ENCODE measurements around the gene CFI.
A peak's percentile ranks its signal among the peaks of the same experiment; 100 is the strongest.

The CFI gene

DNA sequence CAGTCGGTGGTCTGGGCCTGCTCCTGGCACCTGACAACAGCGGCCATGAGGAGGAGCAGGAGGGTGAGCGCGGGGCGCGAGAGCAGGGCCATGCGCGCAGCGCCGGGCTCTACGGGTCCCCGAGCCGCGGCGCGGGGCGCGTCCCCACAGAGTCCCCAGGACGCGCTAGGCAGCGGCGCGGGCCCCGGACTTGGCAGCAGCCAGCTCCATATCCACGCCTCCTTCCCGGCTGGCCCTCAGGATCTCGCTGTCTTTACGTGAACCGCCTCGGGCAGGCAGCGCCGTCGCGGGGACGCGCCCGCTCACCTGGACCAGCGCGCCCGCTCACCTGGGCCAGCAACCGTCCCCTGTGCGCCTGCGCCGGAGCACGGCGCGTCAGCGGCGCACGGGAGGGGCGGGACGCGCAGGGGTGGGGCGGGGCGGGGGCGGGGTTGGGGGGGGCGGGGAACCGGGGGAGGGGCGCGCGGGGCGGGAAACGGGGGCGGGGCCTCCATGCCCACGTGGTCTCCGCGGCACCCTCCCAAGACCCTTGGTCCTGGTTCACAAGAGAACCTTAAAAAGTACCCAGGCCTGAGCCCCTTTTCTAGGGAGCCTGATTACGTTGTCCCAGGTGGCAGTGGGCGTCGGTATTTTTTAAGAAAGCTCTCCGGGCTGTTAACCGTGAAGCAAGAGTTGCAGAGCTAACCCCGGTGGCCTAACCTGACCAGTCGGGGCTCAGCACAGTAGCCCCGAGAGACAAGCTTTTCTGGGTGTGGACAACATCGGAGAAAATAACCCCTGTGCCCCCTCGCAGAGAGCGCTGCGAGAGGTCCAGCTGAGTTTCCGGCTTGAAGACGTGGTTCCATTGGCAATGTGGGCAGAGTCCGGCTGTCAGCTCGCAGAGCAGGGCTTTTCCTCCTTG is 71.8 kb downstream of the CFI start, which contains the start of gene PLA2G12A:
TSS of gene PLA2G12A (minus strand) at position 353 of the 901 bp plus-strand sequence. CDS start at position 92, 261 bp downstream.
- peak; percentile 41 to 51 for DNase-seq (ENCODE audit: low read depth in 1 of 2, low spot score in 1 of 2)
- TF ChIP-seq, protein P1, sequence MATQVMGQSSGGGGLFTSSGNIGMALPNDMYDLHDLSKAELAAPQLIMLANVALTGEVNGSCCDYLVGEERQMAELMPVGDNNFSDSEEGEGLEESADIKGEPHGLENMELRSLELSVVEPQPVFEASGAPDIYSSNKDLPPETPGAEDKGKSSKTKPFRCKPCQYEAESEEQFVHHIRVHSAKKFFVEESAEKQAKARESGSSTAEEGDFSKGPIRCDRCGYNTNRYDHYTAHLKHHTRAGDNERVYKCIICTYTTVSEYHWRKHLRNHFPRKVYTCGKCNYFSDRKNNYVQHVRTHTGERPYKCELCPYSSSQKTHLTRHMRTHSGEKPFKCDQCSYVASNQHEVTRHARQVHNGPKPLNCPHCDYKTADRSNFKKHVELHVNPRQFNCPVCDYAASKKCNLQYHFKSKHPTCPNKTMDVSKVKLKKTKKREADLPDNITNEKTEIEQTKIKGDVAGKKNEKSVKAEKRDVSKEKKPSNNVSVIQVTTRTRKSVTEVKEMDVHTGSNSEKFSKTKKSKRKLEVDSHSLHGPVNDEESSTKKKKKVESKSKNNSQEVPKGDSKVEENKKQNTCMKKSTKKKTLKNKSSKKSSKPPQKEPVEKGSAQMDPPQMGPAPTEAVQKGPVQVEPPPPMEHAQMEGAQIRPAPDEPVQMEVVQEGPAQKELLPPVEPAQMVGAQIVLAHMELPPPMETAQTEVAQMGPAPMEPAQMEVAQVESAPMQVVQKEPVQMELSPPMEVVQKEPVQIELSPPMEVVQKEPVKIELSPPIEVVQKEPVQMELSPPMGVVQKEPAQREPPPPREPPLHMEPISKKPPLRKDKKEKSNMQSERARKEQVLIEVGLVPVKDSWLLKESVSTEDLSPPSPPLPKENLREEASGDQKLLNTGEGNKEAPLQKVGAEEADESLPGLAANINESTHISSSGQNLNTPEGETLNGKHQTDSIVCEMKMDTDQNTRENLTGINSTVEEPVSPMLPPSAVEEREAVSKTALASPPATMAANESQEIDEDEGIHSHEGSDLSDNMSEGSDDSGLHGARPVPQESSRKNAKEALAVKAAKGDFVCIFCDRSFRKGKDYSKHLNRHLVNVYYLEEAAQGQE (IDR thresholded peaks at IDR 0.05; ENCODE audit: insufficient replicate concordance, low read depth), result no peak
- TF ChIP-seq POLR2AphosphoS5 (IDR thresholded peaks at IDR 0.05; ENCODE audit: low read depth), result peak; percentile 38; the same call in 1 of the 2 replicates
- H3K27ac ChIP-seq (replicated peaks), result peak within 1 kb of the TSS; percentile 66
- no peaks in the 10 kb centered on the region for H3K27me3 ChIP-seq (ENCODE audit: insufficient read depth, poor library complexity, severe bottlenecking)
- H3K4me3 ChIP-seq (replicated peaks; ENCODE audit: insufficient read depth, low read length), result peak within 1 kb of the TSS; percentile 96

DNA sequence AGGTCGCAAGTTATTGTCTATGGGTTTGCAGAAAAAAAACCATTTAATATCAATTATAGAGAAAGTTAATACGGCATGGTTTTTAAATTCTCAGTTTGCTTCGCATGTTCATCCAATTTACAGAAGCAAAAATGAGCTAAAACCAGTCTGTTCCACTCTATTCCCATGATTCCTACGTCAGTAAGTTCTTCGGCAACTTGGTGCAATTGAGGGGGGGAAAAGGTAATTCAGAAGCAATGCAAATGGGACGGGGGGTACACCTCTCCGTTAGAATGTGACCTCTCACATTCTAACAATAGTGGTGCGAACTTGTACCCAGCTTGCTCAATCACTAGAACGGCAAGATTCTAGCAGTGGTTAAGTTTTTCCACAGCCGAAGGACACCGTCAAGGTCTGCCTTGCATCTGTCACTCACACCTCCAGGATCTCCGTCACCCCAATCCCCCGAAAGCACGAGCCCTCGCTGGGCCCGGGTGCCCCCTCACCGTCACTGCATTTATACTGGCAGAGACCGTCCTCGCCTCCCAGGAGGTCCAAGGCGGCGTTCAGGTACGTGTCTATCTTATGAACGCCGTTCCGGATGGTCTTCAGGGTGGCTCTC is 72.6 kb downstream of the CFI start:
- DNase-seq (ENCODE audit: low read depth in 1 of 2, low spot score in 1 of 2), result peak in 1 of 2 experiments; percentile 24
- peak overlapping the region; percentile 96 for H3K4me3 ChIP-seq (replicated peaks; ENCODE audit: insufficient read depth, low read length)

DNA sequence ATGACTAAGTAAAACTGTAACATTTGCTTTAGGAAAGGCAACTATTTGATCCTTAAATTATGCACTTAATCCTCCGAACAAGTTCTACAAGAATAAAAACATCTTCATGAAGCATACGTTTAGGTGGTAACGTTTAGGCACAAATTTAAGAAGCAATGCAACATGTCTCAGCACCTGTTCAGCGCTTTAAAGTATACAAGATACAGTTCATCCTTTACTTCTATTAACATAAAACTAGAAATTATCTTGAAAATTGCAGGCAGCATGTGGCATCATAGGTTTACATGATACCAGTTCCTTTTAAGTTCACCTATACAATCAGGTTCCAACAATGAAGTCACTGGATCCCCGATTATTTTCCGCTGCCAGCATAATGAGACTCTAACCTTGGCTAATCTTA is 73.4 kb downstream of the CFI start:
- Histone ChIP-seq H3K27me3 (ENCODE audit: insufficient read depth, poor library complexity, severe bottlenecking) (no peaks in the 10 kb centered on the region), H3K27ac (replicated peaks) (no peak overlapping the region), H3K4me3 (replicated peaks; ENCODE audit: insufficient read depth, low read length) (no peak overlapping the region)
- TF ChIP-seq GABPA (IDR thresholded peaks at IDR 0.05; ENCODE audit: low read depth) (no peak), SPI1 (IDR thresholded peaks at IDR 0.05; ENCODE audit: borderline replicate concordance, low read depth) (no peak), POLR2AphosphoS5 (IDR thresholded peaks at IDR 0.05; ENCODE audit: low read depth) (no peak)
- TF ChIP-seq, protein P2, sequence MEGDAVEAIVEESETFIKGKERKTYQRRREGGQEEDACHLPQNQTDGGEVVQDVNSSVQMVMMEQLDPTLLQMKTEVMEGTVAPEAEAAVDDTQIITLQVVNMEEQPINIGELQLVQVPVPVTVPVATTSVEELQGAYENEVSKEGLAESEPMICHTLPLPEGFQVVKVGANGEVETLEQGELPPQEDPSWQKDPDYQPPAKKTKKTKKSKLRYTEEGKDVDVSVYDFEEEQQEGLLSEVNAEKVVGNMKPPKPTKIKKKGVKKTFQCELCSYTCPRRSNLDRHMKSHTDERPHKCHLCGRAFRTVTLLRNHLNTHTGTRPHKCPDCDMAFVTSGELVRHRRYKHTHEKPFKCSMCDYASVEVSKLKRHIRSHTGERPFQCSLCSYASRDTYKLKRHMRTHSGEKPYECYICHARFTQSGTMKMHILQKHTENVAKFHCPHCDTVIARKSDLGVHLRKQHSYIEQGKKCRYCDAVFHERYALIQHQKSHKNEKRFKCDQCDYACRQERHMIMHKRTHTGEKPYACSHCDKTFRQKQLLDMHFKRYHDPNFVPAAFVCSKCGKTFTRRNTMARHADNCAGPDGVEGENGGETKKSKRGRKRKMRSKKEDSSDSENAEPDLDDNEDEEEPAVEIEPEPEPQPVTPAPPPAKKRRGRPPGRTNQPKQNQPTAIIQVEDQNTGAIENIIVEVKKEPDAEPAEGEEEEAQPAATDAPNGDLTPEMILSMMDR (IDR thresholded peaks at IDR 0.05; ENCODE audit: insufficient read depth, low read length), result no peak
- TF ChIP-seq, protein P1 (IDR thresholded peaks at IDR 0.05; ENCODE audit: insufficient replicate concordance, low read depth), result no peak
- DNase-seq (ENCODE audit: low read depth in 1 of 2, low spot score in 1 of 2), result no peak

More for the DNA sequence above, 72.6 kb downstream of the CFI start:
- no peak for TF ChIP-seq GABPA (IDR thresholded peaks at IDR 0.05; ENCODE audit: low read depth)
- TF ChIP-seq, protein P2 (IDR thresholded peaks at IDR 0.05; ENCODE audit: insufficient read depth, low read length), result no peak
- TF ChIP-seq, protein P1 (IDR thresholded peaks at IDR 0.05; ENCODE audit: insufficient replicate concordance, low read depth), result no peak
- TF ChIP-seq POLR2AphosphoS5 (IDR thresholded peaks at IDR 0.05; ENCODE audit: low read depth), result no peak
- no peak for TF ChIP-seq SPI1 (IDR thresholded peaks at IDR 0.05; ENCODE audit: borderline replicate concordance, low read depth)
- Histone ChIP-seq H3K27ac (replicated peaks) (peak overlapping the region; percentile 38), H3K27me3 (ENCODE audit: insufficient read depth, poor library complexity, severe bottlenecking) (no peaks in the 10 kb centered on the region)
